ENCODE data around the gene RPL12. TPM values are rescaled to one million over a fixed set of nuclear protein-coding genes. Genes with fewer than 3 reads are reported as not detected.
A peak's percentile ranks its signal among the peaks of the same experiment; 100 is the strongest.

The RPL12 gene
- total and polyA plus RNA-seq, 9 of the 15 experiments (the other 6 are each of a cell fraction or from before 2014, with no cell fraction given) = 1,614 to 4,558 (median 2,531) TPM

- Histone ChIP-seq H3K27me3 (ENCODE audit: control insufficient read depth in 2 of 2, insufficient read depth in 2 of 2, low read length in 2 of 2) (no peaks in the 10 kb centered on the region), H3K4me1 (replicated peaks in 1 of 2; ENCODE audit: control insufficient read depth in 2 of 2, insufficient read depth in 2 of 2, low read length in 2 of 2) (peaks cover 32 to 40% of the 10 kb centered on the region in 2 experiments), H4K20me1 (replicated peaks; ENCODE audit: control insufficient read depth, insufficient read depth, low read length) (0 out of 2 replicates have a peak, but pooled peaks cover 4% of the 10 kb centered on the region), H3K9ac (ENCODE audit: insufficient read depth in 1 of 2, low read depth in 2 of 2, low read length in 2 of 2) (peak overlapping the region; percentile 66 to 84; a peak in 2 of 4 replicates), H3K4me2 (ENCODE audit: insufficient read depth, low read length) (peak overlapping the region; percentile 97), H3K27ac (ENCODE audit: extremely low read depth, low read depth, low read length) (peak overlapping the region; percentile 6; the same call in 1 of the 3 replicates), H2AFZ (ENCODE audit: low read depth, low read length) (0 out of 2 replicates have a peak overlapping the region, but pooled peaks have one; percentile 94), H3K36me3 (ENCODE audit: control insufficient read depth, insufficient read depth, low read length) (peaks cover 3% of the 10 kb centered on the region; the same call in 2 of the 3 replicates), H3K79me2 (ENCODE audit: control insufficient read depth, insufficient read depth, low read length) (peaks cover 41% of the 10 kb centered on the region), H3K9me1 (ENCODE audit: control insufficient read depth, insufficient read depth, low read length) (no peaks in the 10 kb centered on the region), H3K4me3 (peak overlapping the region; percentile 87), H3K9me3 (replicated peaks; ENCODE audit: control insufficient read depth, insufficient read depth, low read depth, low read length) (no peaks in the 10 kb centered on the region)
- POLR2A ChIA-PET = interaction anchor here (0.7 to 2.5 kb wide), 3 partner anchors 23 to 198 kb away, joined by 3 to 30 read pairs (median 4); no protein-coding TSS in a partner anchor
- BruUV-seq (replicated peaks) = no TSS peak
- CTCF ChIA-PET (ENCODE audit: low intra/inter-chr PET ratio) = no interaction called here
- 26% methylated on average over 6 of the region's 6 CpGs for WGBS (ENCODE audit: insufficient coverage, low coverage, missing lambda C conversion rate)
- intact Hi-C loops (cut with micrococcal nuclease) = loop anchor here (10.0 kb wide), 1 partner anchor 198 kb away; no protein-coding TSS in a partner anchor
- FAIRE-seq (no peak), DNase-seq (ENCODE audit: extremely low read depth in 1 of 4, low spot score in 3 of 4) (no peak), ATAC-seq (no peak)
- in situ Hi-C loops (cut with MboI) = no loop called here
- no peak for TF ChIP-seq AFF4 (CRISPR knock-in tag; IDR thresholded peaks at IDR 0.05)
- peak; percentile 67 for TF ChIP-seq C11orf30 (IDR thresholded peaks at IDR 0.05; ENCODE audit: low read depth)
- TF ChIP-seq XRCC3 (IDR thresholded peaks at IDR 0.05) = no peak
- TF ChIP-seq RBM39 (optimal IDR thresholded peaks at IDR 0.05; ENCODE audit: low read depth, low read length) = no peak
- no peak for TF ChIP-seq RUNX1 (IDR thresholded peaks at IDR 0.05; ENCODE audit: low read depth)
- TF ChIP-seq ZNF668 (CRISPR knock-in tag; IDR thresholded peaks at IDR 0.05) = no peak
- no peak for TF ChIP-seq ZNF274 (IDR thresholded peaks at IDR 0.05; ENCODE audit: borderline replicate concordance, low read depth, low read length)
- no peak for TF ChIP-seq SAFB2 (IDR thresholded peaks at IDR 0.05; ENCODE audit: borderline replicate concordance, low read depth, low read length, severe bottlenecking)
- TF ChIP-seq MAFG (tag; conservative IDR thresholded peaks at IDR 0.05) = peak; percentile 28; the same call in 1 of the 2 replicates
These were observed 28.4 kb downstream of the RPL12 start for GRCh38 chr9:127422787-127423186.

All from K562 (cell line).